A204.1 (cell line): ENCODE measurements around the gene GPC2.
"Not testable (repeated sequence)": the region's sequence is repeated elsewhere in the genome, so short reads cannot be mapped to it uniquely, and the experiment has no call there.

Experiments used
- FAIRE-seq: peaks from 2 replicates; lab custom pipeline; 2012; peaks lifted over from hg19 to GRCh38; lab: Jason Lieb, UNC

GPC2 gene, protein sequence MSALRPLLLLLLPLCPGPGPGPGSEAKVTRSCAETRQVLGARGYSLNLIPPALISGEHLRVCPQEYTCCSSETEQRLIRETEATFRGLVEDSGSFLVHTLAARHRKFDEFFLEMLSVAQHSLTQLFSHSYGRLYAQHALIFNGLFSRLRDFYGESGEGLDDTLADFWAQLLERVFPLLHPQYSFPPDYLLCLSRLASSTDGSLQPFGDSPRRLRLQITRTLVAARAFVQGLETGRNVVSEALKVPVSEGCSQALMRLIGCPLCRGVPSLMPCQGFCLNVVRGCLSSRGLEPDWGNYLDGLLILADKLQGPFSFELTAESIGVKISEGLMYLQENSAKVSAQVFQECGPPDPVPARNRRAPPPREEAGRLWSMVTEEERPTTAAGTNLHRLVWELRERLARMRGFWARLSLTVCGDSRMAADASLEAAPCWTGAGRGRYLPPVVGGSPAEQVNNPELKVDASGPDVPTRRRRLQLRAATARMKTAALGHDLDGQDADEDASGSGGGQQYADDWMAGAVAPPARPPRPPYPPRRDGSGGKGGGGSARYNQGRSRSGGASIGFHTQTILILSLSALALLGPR

DNA sequence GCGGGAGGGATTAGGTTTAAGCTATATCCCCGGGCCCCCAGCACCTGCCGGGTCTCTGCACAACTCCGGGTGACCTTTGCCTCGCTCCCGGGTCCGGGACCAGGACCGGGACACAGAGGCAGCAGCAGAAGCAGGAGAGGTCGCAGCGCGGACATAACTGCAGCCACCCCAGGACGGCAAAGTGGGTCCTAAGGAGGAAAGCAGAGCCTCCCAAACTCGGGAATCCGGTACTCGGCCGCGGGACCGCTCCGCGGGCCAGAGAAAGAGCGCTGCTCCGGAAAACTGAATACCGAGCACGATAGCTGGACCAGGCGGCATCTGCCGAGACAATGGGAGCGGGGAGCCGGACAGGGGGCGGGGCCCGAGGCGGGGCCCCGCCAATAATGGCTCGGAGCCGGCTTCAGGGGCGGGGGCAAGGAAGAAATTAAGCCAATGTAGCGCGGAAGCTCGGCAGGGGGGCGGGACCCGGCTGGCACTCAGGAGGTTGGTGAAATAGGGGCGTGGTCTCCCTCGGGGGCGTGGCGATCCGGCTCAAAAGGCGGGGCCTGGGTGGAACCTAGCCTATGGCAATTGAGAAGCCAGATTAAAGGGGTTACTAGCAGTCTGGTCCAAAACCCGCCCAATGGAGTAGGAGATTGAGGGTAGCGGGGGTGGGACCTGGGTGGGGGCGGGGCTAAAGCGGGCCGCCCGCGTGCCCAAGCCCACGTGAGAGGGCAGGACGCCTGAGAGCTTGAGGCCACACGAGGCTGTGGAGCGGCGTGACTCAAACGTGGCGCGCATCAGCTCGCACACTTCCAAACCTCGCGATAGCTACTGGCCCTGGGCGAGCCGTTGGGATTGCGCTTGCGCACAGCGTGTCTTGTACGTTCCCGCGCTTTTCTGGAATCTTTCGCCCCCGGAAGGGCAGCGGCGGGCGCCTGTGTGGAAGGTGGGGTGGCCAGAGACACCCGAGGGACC is at the start of gene GPC2, which contains the start of gene STAG3:
Gene GPC2, minus strand, starts transcription at position 337 of the 957 bp plus-strand sequence. Its CDS starts 182 bp downstream, at position 155.
Gene STAG3, plus strand, starts transcription at position 874 of the 957 bp plus-strand sequence. CDS start 2,639 bp downstream, outside the sequence.
- FAIRE-seq, result no peak

DNA sequence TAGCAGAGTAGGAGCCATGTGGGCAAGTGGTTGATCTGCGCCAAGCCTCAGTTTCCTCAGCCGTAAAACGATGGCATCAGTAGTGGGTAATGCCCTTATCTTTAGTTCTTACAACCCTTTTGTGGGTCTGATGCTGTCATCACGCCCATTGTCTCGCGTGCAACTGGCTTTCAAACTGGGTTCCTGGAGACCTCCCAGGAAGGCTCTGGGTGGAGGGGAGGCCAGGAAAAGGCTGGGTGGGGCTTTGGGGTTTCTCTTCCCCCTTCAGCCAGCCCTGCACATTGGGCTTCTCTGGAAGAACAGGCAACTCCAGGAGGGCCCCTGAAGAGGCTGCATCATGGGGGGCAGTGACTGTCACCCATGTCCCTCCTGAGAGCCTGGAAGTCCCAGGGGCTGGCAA is 47.7 kb upstream of the GPC2 start:
- not testable (repeated sequence) for FAIRE-seq

- FAIRE-seq, result not testable (repeated sequence)
Observed at GRCh38 chr7:100223376-100223927, 46.3 kb upstream of the GPC2 start.

GRCh38 chr7:100222445-100223132 is 45.4 kb upstream of the GPC2 start:
- no peak for FAIRE-seq

DNA sequence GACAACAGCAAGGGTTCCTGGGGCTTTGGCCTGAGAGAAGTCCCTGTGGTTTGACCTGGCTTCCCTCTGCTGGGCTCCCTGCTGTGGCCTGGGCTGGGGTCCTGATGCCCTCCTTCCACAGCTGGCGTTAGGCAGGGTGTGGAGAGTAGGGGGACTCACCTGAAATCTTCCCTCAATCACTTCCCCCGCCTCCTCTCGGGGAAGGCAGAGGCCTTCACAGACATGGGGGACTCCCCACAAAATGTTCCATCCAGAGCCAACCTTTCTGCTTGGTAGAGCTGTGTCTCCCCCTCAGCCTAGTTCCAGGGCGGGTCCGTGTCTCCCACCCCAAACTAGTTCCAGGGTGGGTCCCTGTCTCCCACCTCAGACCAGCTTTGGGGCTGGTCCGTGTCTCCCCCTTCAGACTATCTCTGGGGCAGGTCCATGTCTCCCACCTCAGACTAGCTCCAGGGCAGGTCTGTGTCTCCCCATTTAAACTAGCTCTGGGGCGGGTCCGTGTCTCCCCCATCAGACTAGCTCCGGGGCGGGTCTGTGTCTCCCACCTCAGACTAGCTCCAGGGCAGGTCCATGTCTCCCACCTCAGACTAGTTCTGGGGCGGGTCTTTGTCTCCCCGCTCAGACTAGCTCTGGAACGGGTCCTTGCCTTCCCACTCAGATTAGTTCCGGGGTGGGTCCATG is 44.7 kb upstream of the GPC2 start:
- no peak for FAIRE-seq

- FAIRE-seq, result no peak
Observed at GRCh38 chr7:100221231-100221718, 44.1 kb upstream of the GPC2 start.

GRCh38 chr7:100220586-100221230 is 43.5 kb upstream of the GPC2 start:
- FAIRE-seq, result no peak

- not testable (repeated sequence) for FAIRE-seq
Observed at GRCh38 chr7:100219801-100220585, 42.8 kb upstream of the GPC2 start, which contains the start of gene PVRIG. Gene PVRIG, plus strand, starts transcription at chr7:100219949. Its CDS starts 22 bp downstream, at chr7:100219971.

- FAIRE-seq, result no peak
Observed at GRCh38 chr7:100219271-100219737, 42.1 kb upstream of the GPC2 start.

- peak; percentile 94 for FAIRE-seq
Observed at GRCh38 chr7:100217934-100218333, 40.8 kb upstream of the GPC2 start.

GRCh38 chr7:100215895-100216294 is 38.7 kb upstream of the GPC2 start:
- no peak for FAIRE-seq

DNA sequence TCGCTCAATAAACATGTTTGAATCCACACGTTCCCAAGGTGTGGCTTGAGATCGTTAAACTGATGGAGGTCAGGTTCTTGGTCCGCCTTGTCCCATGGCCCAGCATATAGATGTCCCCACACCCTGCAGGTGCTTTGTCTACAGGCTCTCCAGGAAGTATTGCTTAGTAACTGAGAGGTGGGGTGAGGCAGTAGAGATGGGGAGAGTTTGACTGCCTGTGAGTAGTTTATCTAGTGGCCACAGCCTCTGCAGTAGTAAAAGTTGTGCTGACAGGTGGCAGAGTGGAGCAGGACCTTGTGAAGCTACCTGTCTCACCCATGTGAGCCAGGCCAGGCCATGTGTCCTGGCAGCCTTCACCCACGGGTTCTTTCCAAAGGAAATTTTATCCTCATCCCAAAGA is 37.2 kb upstream of the GPC2 start:
- not testable (repeated sequence) for FAIRE-seq

DNA sequence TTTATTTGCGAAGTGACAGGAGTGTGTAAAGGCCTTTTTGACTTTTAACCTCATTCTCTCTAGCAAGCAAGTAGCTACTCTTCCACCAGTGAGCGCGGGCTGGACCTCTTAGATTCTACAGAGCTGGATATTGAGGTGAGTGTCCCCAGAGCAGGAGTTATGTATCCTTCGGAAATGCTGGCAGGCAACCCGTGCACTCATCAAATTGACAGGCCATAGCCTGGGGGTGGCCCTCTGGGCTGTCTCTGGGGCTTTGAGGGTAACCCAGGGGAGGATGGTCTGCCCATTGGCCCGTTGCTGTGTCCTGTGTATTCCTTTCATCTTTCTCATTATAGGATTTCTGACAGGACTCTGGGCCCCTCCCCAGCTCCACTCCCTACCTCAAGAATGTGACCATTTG is 36.5 kb upstream of the GPC2 start:
- no peak for FAIRE-seq

GRCh38 chr7:100212631-100213286 is 35.6 kb upstream of the GPC2 start:
- FAIRE-seq, result no peak

DNA sequence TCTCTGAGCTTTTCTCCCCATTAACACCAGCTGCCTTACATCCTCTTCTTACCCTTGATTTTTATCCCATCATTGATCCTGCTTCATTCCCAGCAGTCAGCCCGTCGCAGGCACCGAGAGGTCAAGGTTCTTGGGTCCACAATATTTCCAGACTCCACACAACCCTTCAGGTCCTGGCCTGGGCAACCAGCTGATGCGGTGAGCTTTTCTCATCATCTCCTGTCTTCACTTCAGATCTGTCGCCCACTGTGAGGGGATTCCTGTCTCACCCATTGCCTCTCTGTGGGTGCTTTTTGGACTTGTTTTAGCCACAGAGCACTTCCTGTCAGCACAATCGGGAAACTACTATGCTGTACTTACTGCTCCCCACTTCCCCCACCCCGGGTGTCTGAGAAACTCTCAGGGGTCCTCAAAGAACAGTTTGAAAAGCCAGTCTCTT is 34.2 kb upstream of the GPC2 start:
- no peak for FAIRE-seq

DNA sequence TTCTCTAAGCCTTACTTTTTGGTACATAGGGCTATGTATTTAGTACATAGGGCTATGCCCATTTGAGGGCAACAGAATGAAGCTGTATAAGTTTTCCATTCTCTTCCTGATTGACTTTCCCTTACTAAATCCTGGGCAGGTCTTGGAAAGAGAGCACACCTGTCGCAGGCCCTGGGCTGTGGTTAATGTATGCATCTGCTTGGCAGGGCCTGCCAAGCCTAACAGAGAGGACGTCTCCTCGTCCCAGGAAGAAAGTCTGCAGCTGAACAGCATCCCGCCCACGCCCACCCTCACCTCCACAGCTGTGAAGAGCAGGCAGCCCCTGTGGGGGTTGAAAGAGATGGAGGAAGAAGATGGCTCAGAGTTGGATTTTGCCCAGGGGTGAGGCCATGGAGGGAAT is 33.6 kb upstream of the GPC2 start:
- no peak for FAIRE-seq

DNA sequence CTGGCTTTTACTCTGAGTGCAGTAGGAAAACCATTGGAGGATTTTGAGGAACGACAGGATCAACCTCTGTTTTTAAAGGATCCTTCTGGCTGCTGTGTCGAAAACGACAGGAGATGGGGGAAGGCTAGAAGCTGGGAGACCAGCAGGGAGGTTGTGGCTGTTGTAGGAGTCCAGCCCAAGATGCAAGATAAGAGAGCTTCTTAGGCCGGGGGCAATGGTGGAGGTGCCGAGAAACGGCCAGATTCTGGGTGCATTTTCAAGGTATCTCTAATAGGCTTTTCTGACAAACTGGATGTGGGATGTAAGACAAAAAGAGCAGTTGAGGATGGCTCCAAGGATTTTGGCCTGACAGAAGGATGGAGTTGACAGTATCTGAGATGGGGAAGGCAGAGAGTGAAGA is 32.3 kb upstream of the GPC2 start:
- FAIRE-seq, result no peak

DNA sequence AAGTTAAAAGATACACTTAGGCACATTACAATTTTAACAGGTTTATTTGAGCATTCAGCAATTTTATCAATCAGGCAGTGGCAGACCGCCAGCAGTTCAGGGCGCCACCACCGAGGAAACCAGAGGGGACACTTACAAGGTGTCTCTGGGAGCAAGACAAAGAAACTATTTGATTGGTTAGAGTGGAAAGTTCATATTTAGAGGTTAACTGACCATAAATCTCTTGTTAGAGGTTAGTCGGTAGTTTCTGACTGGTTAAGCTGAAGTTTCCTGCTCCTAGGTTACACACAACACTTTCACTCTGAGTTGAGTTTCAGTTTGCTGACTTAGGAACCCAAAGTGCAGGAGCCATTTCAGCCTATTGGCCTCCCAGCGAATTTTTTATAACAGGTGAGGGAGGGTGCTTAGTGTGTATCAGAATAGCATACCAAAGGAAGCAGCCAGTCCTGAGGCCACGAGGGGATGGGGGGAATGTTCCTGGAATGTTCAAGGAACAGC is 31.8 kb upstream of the GPC2 start:
- FAIRE-seq, result no peak
